ENCODE data around the gene RFX6. TPM values are rescaled to one million over a fixed set of nuclear protein-coding genes. Genes with fewer than 3 reads are reported as not detected.

Gene RFX6
- total RNA-seq, 1 experiment from 2014 or later: 0.15 TPM

DNA sequence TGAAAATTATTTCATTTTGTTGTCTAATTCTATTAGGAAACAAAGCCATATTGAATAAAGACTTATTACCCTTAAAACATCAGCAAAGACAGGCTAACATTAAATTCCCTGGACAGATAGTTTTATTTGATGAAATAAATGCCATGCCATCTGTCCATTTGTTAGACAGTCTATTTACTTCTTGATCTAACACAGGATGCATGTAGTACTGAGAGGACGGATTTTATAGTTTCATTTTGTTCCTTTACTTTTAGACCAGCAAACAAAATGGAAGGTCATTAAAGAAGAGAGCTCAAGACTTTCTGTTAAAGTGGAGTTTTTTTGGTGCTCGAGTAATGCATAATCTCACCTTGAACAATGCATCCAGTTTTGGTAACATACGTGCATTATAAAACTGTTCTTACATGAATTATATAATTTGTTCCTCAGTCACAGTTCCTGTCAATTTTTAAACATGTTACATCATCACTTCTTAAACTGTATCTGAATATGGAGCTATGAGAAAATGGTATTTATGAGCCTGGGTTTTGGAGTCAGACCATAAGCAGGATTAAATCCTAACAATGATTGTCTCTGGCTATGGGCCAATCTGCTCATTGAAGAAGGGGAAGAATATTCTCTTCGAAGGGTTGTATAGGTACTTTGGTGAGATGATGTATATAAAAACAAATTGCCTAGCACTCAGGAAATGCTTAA, 46.0 kb downstream of the RFX6 start:
- CTCF ChIA-PET: no interaction called here
- no peaks in the 10 kb centered on the region for H3K9me2 ChIP-seq (replicated peaks; ENCODE audit: low read length)
- no peaks in the 10 kb centered on the region for H3K79me2 ChIP-seq (ENCODE audit: low read length)
- H3K9ac ChIP-seq (ENCODE audit: low read length): no peak overlapping the region
- H3K9me3 ChIP-seq (ENCODE audit: low read length): no peaks in the 10 kb centered on the region
- intact Hi-C loops (cut with micrococcal nuclease): no loop called here
- BruUV-seq (replicated peaks): no TSS peak
- POLR2A ChIA-PET (ENCODE audit: unreplicated experiment): no interaction called here
- H3K4me1 ChIP-seq (ENCODE audit: insufficient read depth, low read length): no peaks in the 10 kb centered on the region
- no peak overlapping the region for H2AFZ ChIP-seq (ENCODE audit: low read length)
- H3F3A ChIP-seq (ENCODE audit: low read length, unreplicated experiment): no peaks in the 10 kb centered on the region
- H3K4me2 ChIP-seq (ENCODE audit: low read length): no peak overlapping the region
- no peaks in the 10 kb centered on the region for H3K27me3 ChIP-seq (ENCODE audit: low read length)
- no peak overlapping the region for H3K4me3 ChIP-seq (ENCODE audit: low read length)
- ATAC-seq: no peak
- no peaks in the 10 kb centered on the region for H4K20me1 ChIP-seq (ENCODE audit: low read length)
- TF ChIP-seq EZH2 (IDR thresholded peaks at IDR 0.05; ENCODE audit: low read length, unreplicated experiment): no peak
- TF ChIP-seq, protein P1, sequence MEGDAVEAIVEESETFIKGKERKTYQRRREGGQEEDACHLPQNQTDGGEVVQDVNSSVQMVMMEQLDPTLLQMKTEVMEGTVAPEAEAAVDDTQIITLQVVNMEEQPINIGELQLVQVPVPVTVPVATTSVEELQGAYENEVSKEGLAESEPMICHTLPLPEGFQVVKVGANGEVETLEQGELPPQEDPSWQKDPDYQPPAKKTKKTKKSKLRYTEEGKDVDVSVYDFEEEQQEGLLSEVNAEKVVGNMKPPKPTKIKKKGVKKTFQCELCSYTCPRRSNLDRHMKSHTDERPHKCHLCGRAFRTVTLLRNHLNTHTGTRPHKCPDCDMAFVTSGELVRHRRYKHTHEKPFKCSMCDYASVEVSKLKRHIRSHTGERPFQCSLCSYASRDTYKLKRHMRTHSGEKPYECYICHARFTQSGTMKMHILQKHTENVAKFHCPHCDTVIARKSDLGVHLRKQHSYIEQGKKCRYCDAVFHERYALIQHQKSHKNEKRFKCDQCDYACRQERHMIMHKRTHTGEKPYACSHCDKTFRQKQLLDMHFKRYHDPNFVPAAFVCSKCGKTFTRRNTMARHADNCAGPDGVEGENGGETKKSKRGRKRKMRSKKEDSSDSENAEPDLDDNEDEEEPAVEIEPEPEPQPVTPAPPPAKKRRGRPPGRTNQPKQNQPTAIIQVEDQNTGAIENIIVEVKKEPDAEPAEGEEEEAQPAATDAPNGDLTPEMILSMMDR (conservative IDR thresholded peaks at IDR 0.05; ENCODE audit: low read depth, low read length): no peak
- no peak for TF ChIP-seq EZH2phosphoT487 (IDR thresholded peaks at IDR 0.05; ENCODE audit: borderline replicate concordance, low read length)
- no peak for DNase-seq
- H3K36me3 ChIP-seq (ENCODE audit: low read depth, low read length): no peaks in the 10 kb centered on the region
- H3K27ac ChIP-seq (ENCODE audit: low read length): no peak overlapping the region

- Histone ChIP-seq H3K9me3 (ENCODE audit: low read length) (no peaks in the 10 kb centered on the region), H3K9ac (ENCODE audit: low read length) (no peak overlapping the region), H3F3A (ENCODE audit: low read length, unreplicated experiment) (no peaks in the 10 kb centered on the region), H3K9me2 (replicated peaks; ENCODE audit: low read length) (no peaks in the 10 kb centered on the region), H3K4me3 (ENCODE audit: low read length) (no peak overlapping the region), H3K36me3 (ENCODE audit: low read depth, low read length) (no peaks in the 10 kb centered on the region), H4K20me1 (ENCODE audit: low read length) (no peaks in the 10 kb centered on the region), H3K27me3 (ENCODE audit: low read length) (no peaks in the 10 kb centered on the region), H3K4me2 (ENCODE audit: low read length) (no peak overlapping the region), H3K4me1 (ENCODE audit: insufficient read depth, low read length) (no peaks in the 10 kb centered on the region), H3K79me2 (ENCODE audit: low read length) (no peaks in the 10 kb centered on the region), H3K27ac (ENCODE audit: low read length) (no peak overlapping the region), H2AFZ (ENCODE audit: low read length) (no peak overlapping the region)
- ATAC-seq (no peak), DNase-seq (no peak)
- ChIA-PET POLR2A (ENCODE audit: unreplicated experiment) (no interaction called here), CTCF (no interaction called here)
- BruUV-seq (replicated peaks): no TSS peak
- intact Hi-C loops (cut with micrococcal nuclease): no loop called here
- TF ChIP-seq, protein P1 (conservative IDR thresholded peaks at IDR 0.05; ENCODE audit: low read depth, low read length): no peak
- TF ChIP-seq EZH2phosphoT487 (IDR thresholded peaks at IDR 0.05; ENCODE audit: borderline replicate concordance, low read length) (no peak), EZH2 (IDR thresholded peaks at IDR 0.05; ENCODE audit: low read length, unreplicated experiment) (no peak)
These were observed 47.2 kb downstream of the RFX6 start for GRCh38 chr6:116924245-116924644.

GRCh38 chr6:116925088-116925794, 48.2 kb downstream of the RFX6 start:
- TF ChIP-seq EZH2phosphoT487 (IDR thresholded peaks at IDR 0.05; ENCODE audit: borderline replicate concordance, low read length): no peak
- no peak for TF ChIP-seq EZH2 (IDR thresholded peaks at IDR 0.05; ENCODE audit: low read length, unreplicated experiment)
- H3K27ac ChIP-seq (ENCODE audit: low read length): no peak overlapping the region

More at GRCh38 chr6:116925088-116925794, 48.2 kb downstream of the RFX6 start:
- no TSS peak for BruUV-seq (replicated peaks)
- H3K4me1 ChIP-seq (ENCODE audit: insufficient read depth, low read length): no peaks in the 10 kb centered on the region
- H3K79me2 ChIP-seq (ENCODE audit: low read length): no peaks in the 10 kb centered on the region
- H3K4me3 ChIP-seq (ENCODE audit: low read length): no peak overlapping the region
- no peak for DNase-seq
- intact Hi-C loops (cut with micrococcal nuclease): no loop called here
- no peak for ATAC-seq
- H3K36me3 ChIP-seq (ENCODE audit: low read depth, low read length): no peaks in the 10 kb centered on the region
- H3K9me3 ChIP-seq (ENCODE audit: low read length): no peaks in the 10 kb centered on the region
- no peaks in the 10 kb centered on the region for H3K27me3 ChIP-seq (ENCODE audit: low read length)
- no peak overlapping the region for H3K9ac ChIP-seq (ENCODE audit: low read length)
- no peak overlapping the region for H3K4me2 ChIP-seq (ENCODE audit: low read length)
- no peaks in the 10 kb centered on the region for H3F3A ChIP-seq (ENCODE audit: low read length, unreplicated experiment)
- H4K20me1 ChIP-seq (ENCODE audit: low read length): no peaks in the 10 kb centered on the region
- H3K9me2 ChIP-seq (replicated peaks; ENCODE audit: low read length): no peaks in the 10 kb centered on the region
- ChIA-PET POLR2A (ENCODE audit: unreplicated experiment) (no interaction called here), CTCF (no interaction called here)
- no peak overlapping the region for H2AFZ ChIP-seq (ENCODE audit: low read length)
